CD4-positive, alpha-beta memory T cell (primary cell): ENCODE results near the gene GOLGA8B. TPM values are rescaled to one million over a fixed set of nuclear protein-coding genes. Genes with fewer than 3 reads are reported as not detected.

Source experiments
- CTCF ChIA-PET: fragments of 350-600 bp; sonication (Branson Sonifier 250); formaldehyde crosslinking; loops from one replicate; lab custom pipeline; 2021; ENCODE audit warnings: inconsistent platforms; ENCODE audit not compliant: partially characterized antibody; lab: Charles Lee
- POLR2A ChIA-PET: fragments of 350-600 bp; sonication (Branson Sonifier 250); formaldehyde crosslinking; loops from one replicate; lab custom pipeline; 2021; ENCODE audit not compliant: partially characterized antibody; lab: Charles Lee
- DNase-seq, 5 donors: peaks; one replicate each; pipeline versions ENCODE4 v3.0.0 to v3.0.0-alpha.2; 2020 to 2022; ENCODE audit warnings: mixed read lengths in 1 of 5
- H3K27ac ChIP-seq: one replicate; pipeline ENCODE4 v1.7.0; 2013; ENCODE audit warnings: low read depth, low read length
- H3K27me3 ChIP-seq: 2 replicates; pipeline ENCODE4 v1.7.0; 2013; ENCODE audit warnings: mild to moderate bottlenecking, low read length, moderate library complexity; ENCODE audit not compliant: insufficient read depth
- H3K36me3 ChIP-seq: 2 replicates; pipeline ENCODE4 v1.7.0; 2013; ENCODE audit warnings: mild to moderate bottlenecking, low read length, moderate library complexity; ENCODE audit not compliant: insufficient read depth
- H3K4me1 ChIP-seq: 2 replicates; pipeline ENCODE4 v1.7.0; 2013; ENCODE audit warnings: mild to moderate bottlenecking, low read length, moderate library complexity; ENCODE audit not compliant: insufficient read depth
- H3K4me3 ChIP-seq, 2 donors: one replicate each; pipeline ENCODE4 v1.7.0; 2013; ENCODE audit warnings: low read length in 2 of 2, mild to moderate bottlenecking in 1 of 2
- H3K9me3 ChIP-seq, 2 donors: one replicate each; pipeline ENCODE4 v1.7.0; 2013; ENCODE audit warnings: low read length in 2 of 2, control low read depth in 1 of 2; ENCODE audit not compliant: control insufficient read depth in 1 of 2
- H3K27ac Mint-ChIP-seq, 7 donors: one replicate each; pipeline ENCODE4 v1.8.0; 2020 to 2021; ENCODE audit warnings: mixed read lengths in 7 of 7, mild to moderate bottlenecking in 6 of 7, inconsistent platforms in 3 of 7, moderate library complexity in 3 of 7
- H3K27me3 Mint-ChIP-seq, 2 donors: one replicate each; pipeline ENCODE4 v1.8.0; 2020 to 2021; ENCODE audit warnings: mixed read lengths in 2 of 2
- H3K36me3 Mint-ChIP-seq, 2 donors: one replicate each; pipeline ENCODE4 v1.8.0; 2020 to 2021; ENCODE audit warnings: mixed read lengths in 2 of 2, inconsistent platforms in 1 of 2, mild to moderate bottlenecking in 1 of 2
- H3K4me1 Mint-ChIP-seq, 4 donors: one replicate each; pipeline ENCODE4 v1.8.0; 2020 to 2021; ENCODE audit warnings: mixed read lengths in 4 of 4, mild to moderate bottlenecking in 1 of 4
- H3K4me3 Mint-ChIP-seq, 8 donors: one replicate each; pipeline ENCODE4 v1.8.0; 2020 to 2021; ENCODE audit warnings: mixed read lengths in 8 of 8, mild to moderate bottlenecking in 7 of 8, moderate library complexity in 6 of 8, inconsistent platforms in 3 of 8
- H3K9me3 Mint-ChIP-seq, 8 donors: one replicate each; pipeline ENCODE4 v1.8.0; 2020 to 2021; ENCODE audit warnings: mixed read lengths in 8 of 8, mild to moderate bottlenecking in 5 of 8, inconsistent platforms in 3 of 8, moderate library complexity in 1 of 8
- intact Hi-C: fragments of 100-400 bp; cut with micrococcal nuclease; formaldehyde crosslinking; loops from one replicate; pipeline ENCODE4 v1.15.1; 2023
- polyA plus RNA-seq, 2 donors: library from polyadenylated mRNA; unstranded; fragments of 300-500 nt; fragmentation: Illumina TruSeq; gene quantifications; one replicate each; pipeline ENCODE4 v1.2.3, GENCODE V29; 2021
- total RNA-seq, 2 experiments: library from RNA; stranded (reverse); gene quantifications; one replicate each; pipeline ENCODE4 v1.2.3, GENCODE V29; 2021

The GOLGA8B gene
- total and polyA plus RNA-seq, 4 experiments from 2014 or later, result 4.8 to 340 (median 169) TPM

DNA sequence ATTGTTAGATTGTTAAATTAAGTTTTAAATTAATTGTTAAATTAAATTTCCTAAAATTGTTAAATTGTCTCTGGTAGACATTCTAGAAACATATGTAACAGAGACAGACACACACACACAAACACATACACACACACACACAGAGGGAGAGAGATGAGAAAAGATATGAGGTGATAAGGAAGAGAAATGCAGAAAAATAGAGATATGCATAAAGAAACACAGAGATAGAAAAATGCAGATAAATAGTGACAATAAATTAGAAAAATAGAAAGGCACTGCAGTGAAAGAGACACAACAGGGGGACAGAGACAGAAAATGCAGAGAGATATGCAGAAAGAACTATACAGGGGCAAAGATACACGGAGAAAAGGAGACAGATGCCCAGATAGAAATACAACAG lies 25.1 kb upstream of the GOLGA8B start:
- ChIA-PET POLR2A (no interaction called here), CTCF (no interaction called here)
- Mint-ChIP-seq H3K9me3 (peaks cover 0 to 5% (median 0%) of the 10 kb centered on the region in 8 donors), H3K27ac (no peak overlapping the region), H3K4me3 (no peak overlapping the region), H3K27me3 (peaks cover 24 to 30% of the 10 kb centered on the region in 2 donors), H3K4me1 (peaks cover 8 to 15% (median 11%) of the 10 kb centered on the region in 4 donors), H3K36me3 (no peaks in the 10 kb centered on the region)
- Histone ChIP-seq H3K9me3 (no peaks in the 10 kb centered on the region), H3K27ac (no peak overlapping the region), H3K36me3 (no peaks in the 10 kb centered on the region), H3K4me3 (no peak overlapping the region), H3K27me3 (peaks cover 10% of the 10 kb centered on the region), H3K4me1 (no peaks in the 10 kb centered on the region)
- DNase-seq, result no peak
- intact Hi-C loops, result no loop called here

GRCh38 chr15:34607832-34608231 lies 24.4 kb upstream of the GOLGA8B start:
- Mint-ChIP-seq H3K27ac (no peak overlapping the region), H3K4me1 (peaks cover 8 to 15% (median 11%) of the 10 kb centered on the region in 4 donors), H3K36me3 (no peaks in the 10 kb centered on the region), H3K9me3 (peaks cover 0 to 5% (median 0%) of the 10 kb centered on the region in 8 donors), H3K4me3 (no peak overlapping the region), H3K27me3 (peaks cover 24 to 25% of the 10 kb centered on the region in 2 donors)
- no peak overlapping the region for H3K4me3 ChIP-seq
- intact Hi-C loops, result no loop called here
- ChIA-PET POLR2A (no interaction called here), CTCF (no interaction called here)
- H3K9me3 ChIP-seq, result no peaks in the 10 kb centered on the region
- no peak overlapping the region for H3K27ac ChIP-seq
- no peaks in the 10 kb centered on the region for H3K4me1 ChIP-seq
- no peaks in the 10 kb centered on the region for H3K36me3 ChIP-seq
- peaks cover 10% of the 10 kb centered on the region for H3K27me3 ChIP-seq
- no peak for DNase-seq

GRCh38 chr15:34606545-34606944 lies 23.1 kb upstream of the GOLGA8B start:
- peaks cover 10% of the 10 kb centered on the region for H3K27me3 ChIP-seq
- Mint-ChIP-seq H3K4me1 (peaks cover 8 to 15% (median 11%) of the 10 kb centered on the region in 4 donors), H3K4me3 (no peak overlapping the region), H3K9me3 (peaks cover 0 to 5% (median 0%) of the 10 kb centered on the region in 8 donors), H3K27ac (no peak overlapping the region), H3K36me3 (no peaks in the 10 kb centered on the region), H3K27me3 (peaks cover 23 to 25% of the 10 kb centered on the region in 2 donors)
- no peaks in the 10 kb centered on the region for H3K9me3 ChIP-seq
- intact Hi-C loops, result no loop called here
- POLR2A ChIA-PET, result no interaction called here
- H3K4me3 ChIP-seq, result no peak overlapping the region
- no peaks in the 10 kb centered on the region for H3K4me1 ChIP-seq
- CTCF ChIA-PET, result interaction anchor here (0.8 kb wide), 1 partner anchor 19 kb away, joined by 3 read pairs; no protein-coding TSS in a partner anchor
- no peak for DNase-seq
- H3K36me3 ChIP-seq, result no peaks in the 10 kb centered on the region
- no peak overlapping the region for H3K27ac ChIP-seq

- Histone ChIP-seq H3K9me3 (no peaks in the 10 kb centered on the region), H3K27ac (no peak overlapping the region), H3K4me3 (no peak overlapping the region), H3K4me1 (no peaks in the 10 kb centered on the region), H3K36me3 (no peaks in the 10 kb centered on the region), H3K27me3 (peaks cover 10% of the 10 kb centered on the region)
- Mint-ChIP-seq H3K27ac (no peak overlapping the region), H3K36me3 (no peaks in the 10 kb centered on the region), H3K9me3 (peaks cover 0 to 5% (median 0%) of the 10 kb centered on the region in 8 donors), H3K4me3 (no peak overlapping the region), H3K4me1 (peaks cover 8 to 15% (median 11%) of the 10 kb centered on the region in 4 donors), H3K27me3 (peaks cover 23 to 25% of the 10 kb centered on the region in 2 donors)
- DNase-seq, result no peak
- ChIA-PET CTCF (interaction anchor here (0.8 kb wide), 1 partner anchor 18 kb away, joined by 3 read pairs; no protein-coding TSS in a partner anchor), POLR2A (no interaction called here)
- intact Hi-C loops, result no loop called here
Observed at GRCh38 chr15:34606131-34606530, 22.7 kb upstream of the GOLGA8B start.

GRCh38 chr15:34603095-34603494 lies 19.6 kb upstream of the GOLGA8B start:
- DNase-seq, result no peak
- Histone ChIP-seq H3K36me3 (no peaks in the 10 kb centered on the region), H3K27ac (no peak overlapping the region), H3K9me3 (no peaks in the 10 kb centered on the region), H3K4me1 (no peaks in the 10 kb centered on the region), H3K4me3 (no peak overlapping the region), H3K27me3 (peaks cover 7% of the 10 kb centered on the region)
- H3K4me3 Mint-ChIP-seq, result no peak overlapping the region
- intact Hi-C loops, result no loop called here
- peaks cover 0 to 5% (median 0%) of the 10 kb centered on the region in 8 donors for H3K9me3 Mint-ChIP-seq
- ChIA-PET CTCF (no interaction called here), POLR2A (no interaction called here)
- peaks cover 18 to 28% of the 10 kb centered on the region in 2 donors for H3K27me3 Mint-ChIP-seq
- H3K4me1 Mint-ChIP-seq, result no peaks in the 10 kb centered on the region
- H3K36me3 Mint-ChIP-seq, result no peaks in the 10 kb centered on the region
- H3K27ac Mint-ChIP-seq, result no peak overlapping the region

- no peak overlapping the region for H3K27ac Mint-ChIP-seq
Observed at GRCh38 chr15:34600923-34601322, 17.5 kb upstream of the GOLGA8B start.

GRCh38 chr15:34598799-34599585 lies 15.5 kb upstream of the GOLGA8B start:
- H3K36me3 ChIP-seq, result no peaks in the 10 kb centered on the region
- H3K4me3 Mint-ChIP-seq, result no peak overlapping the region

More at GRCh38 chr15:34600923-34601322, 17.5 kb upstream of the GOLGA8B start:
- ChIA-PET CTCF (no interaction called here), POLR2A (no interaction called here)
- peaks cover 17 to 28% of the 10 kb centered on the region in 2 donors for H3K27me3 Mint-ChIP-seq
- intact Hi-C loops, result no loop called here
- Histone ChIP-seq H3K36me3 (no peaks in the 10 kb centered on the region), H3K27ac (no peak overlapping the region), H3K27me3 (no peaks in the 10 kb centered on the region), H3K4me1 (no peaks in the 10 kb centered on the region), H3K9me3 (no peaks in the 10 kb centered on the region), H3K4me3 (no peak overlapping the region)
- no peaks in the 10 kb centered on the region for H3K4me1 Mint-ChIP-seq
- peaks cover 0 to 5% (median 0%) of the 10 kb centered on the region in 8 donors for H3K9me3 Mint-ChIP-seq
- H3K4me3 Mint-ChIP-seq, result no peak overlapping the region
- H3K36me3 Mint-ChIP-seq, result no peaks in the 10 kb centered on the region
- no peak for DNase-seq

More at GRCh38 chr15:34598799-34599585, 15.5 kb upstream of the GOLGA8B start:
- Histone ChIP-seq H3K27ac (no peak overlapping the region), H3K4me3 (no peak overlapping the region), H3K27me3 (no peaks in the 10 kb centered on the region), H3K9me3 (no peaks in the 10 kb centered on the region), H3K4me1 (no peaks in the 10 kb centered on the region)
- DNase-seq, result no peak
- no peaks in the 10 kb centered on the region for H3K4me1 Mint-ChIP-seq
- no peak overlapping the region for H3K27ac Mint-ChIP-seq
- intact Hi-C loops, result no loop called here
- peaks cover 12 to 22% of the 10 kb centered on the region in 2 donors for H3K27me3 Mint-ChIP-seq
- H3K9me3 Mint-ChIP-seq, result no peaks in the 10 kb centered on the region
- CTCF ChIA-PET, result interaction anchor here (0.8 kb wide), 1 partner anchor 11 kb away, joined by 4 read pairs; no protein-coding TSS in a partner anchor
- H3K36me3 Mint-ChIP-seq, result no peaks in the 10 kb centered on the region
- POLR2A ChIA-PET, result no interaction called here
